HEK293T (cell line): Measurements from ENCODE around the gene ULK1.

Experiments used
- CTCF ChIA-PET: fragments of 350-600 bp; formaldehyde crosslinking; extraction: SDS; loops from one replicate; lab custom pipeline; 2021; ENCODE audit warnings: antibody characterized with exemption, inconsistent platforms; lab: Yijun Ruan, JAX
- POLR2A ChIA-PET: fragments of 350-600 bp; formaldehyde crosslinking; extraction: SDS; loops from one replicate; lab custom pipeline; 2020; ENCODE audit warnings: antibody characterized with exemption, inconsistent platforms; lab: Yijun Ruan, JAX
- DNase-seq: peaks from one replicate; pipeline ENCODE4 v3.0.0; 2012; ENCODE audit warnings: mixed read lengths; ENCODE audit errors: extremely low spot score
- FOXK2 ChIP-seq: fragments of 450-650 bp; IDR thresholded peaks from 2 replicates; pipeline ENCODE4 v1.6.1; 2016; ENCODE audit warnings: mild to moderate bottlenecking

ULK1 gene

DNA sequence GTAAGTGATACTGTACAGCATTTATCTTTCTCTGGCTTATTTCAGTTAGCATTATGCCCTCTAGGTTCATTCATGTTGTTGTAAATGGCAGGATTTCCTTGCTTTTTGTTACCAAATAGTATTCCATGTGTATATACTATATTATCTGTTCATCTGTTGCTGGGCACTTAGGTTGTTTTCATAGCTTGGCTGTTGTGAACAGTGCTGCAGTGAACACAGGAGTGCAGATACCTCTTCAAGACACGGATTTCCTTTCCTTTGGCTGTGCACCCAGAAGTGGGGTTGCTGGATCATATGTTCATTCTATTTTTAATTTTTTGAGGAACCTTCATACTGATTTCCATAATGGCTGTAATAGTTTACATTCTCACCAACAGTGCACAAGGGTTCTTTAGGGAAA, 76.8 kb downstream of the ULK1 start:
- TF ChIP-seq FOXK2: no peak
- DNase-seq: no peak
- POLR2A ChIA-PET: no interaction called here
- CTCF ChIA-PET: no interaction called here
